NCI-H1048 (cell line): ENCODE data around the gene GPC1.

Experiments used
- DNase-seq: peaks from one replicate; lab custom pipeline; 2025; lab: John Stamatoyannopoulos, UW

GPC1 gene

DNA sequence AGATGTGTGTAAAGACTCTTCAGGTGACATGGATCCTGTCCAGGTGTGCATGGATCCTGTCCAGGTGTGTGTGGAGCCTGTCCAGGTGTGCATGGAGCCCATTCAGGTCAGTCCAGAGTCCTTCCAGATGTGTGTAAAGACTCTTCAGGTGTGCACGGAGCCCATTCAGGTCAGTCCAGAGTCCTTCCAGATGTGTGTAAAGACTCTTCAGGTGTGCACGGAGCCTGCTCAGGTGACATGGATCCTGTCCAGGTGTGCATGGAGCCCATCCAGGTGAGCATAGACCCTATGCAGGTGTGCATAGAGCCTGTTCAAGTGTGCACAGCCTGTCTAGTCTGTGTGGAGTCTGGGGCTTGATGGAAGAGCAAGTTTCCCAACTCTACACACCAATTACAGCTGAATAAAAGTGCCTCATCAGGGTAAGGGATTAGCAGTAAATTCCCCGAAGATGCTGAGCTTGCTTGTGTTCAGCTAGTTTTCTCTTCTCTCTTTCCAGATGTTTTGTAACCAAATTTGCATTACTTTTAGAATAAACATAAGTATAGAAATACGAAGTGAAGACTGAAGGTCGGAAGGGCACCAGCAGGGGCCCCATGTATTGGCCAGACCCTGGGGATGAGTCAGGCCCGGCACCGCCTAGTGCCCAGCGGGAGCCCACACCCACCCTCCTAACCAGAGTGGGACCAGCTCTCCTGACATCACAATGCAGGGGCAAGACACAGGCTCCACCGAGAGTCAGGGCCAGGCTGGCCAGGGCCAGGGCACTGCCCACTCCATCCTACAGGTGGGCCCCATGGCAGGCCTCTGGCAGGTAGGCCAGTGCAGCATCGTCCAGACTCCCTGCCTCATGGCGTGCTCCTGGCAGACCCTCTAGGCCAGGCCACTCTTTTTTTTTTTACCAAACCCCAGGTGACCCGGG, 38.6 kb upstream of the GPC1 start:
- DNase-seq, result no peak

- no peak for DNase-seq
Measured at GRCh38 chr2:240397542-240397916, 37.9 kb upstream of the GPC1 start.

- DNase-seq, result no peak
Measured at GRCh38 chr2:240397924-240398645, 37.4 kb upstream of the GPC1 start.

DNA sequence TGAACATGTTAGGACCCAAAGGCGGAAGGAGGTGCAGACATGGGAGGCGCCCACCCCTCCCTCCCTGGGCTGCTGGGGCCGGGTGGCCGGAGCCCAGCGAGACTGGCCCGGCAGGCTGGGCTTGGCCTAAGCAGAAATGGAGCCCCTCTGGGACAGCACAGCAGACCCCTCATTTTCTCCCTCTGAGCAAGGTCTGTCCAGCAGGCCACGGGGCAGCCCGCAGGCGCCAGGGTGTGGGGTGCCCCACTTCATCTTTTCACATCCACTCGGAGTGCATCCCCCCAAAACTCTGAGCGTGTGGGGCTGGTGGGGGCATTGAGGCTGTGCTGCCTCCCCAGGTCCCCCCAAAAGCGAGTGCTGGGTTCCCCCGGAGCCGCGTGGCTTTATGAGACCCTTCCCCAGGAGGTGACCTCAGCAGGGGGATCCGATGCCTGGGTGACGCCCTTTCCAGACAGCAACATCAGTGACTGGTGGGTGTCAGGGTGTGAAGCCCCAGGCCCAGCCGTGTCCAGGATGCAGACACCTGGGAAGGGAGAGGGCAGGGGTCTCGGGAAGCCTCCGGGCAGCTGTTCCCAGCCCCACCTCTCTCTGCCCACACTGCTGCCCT, 36.7 kb upstream of the GPC1 start:
- no peak for DNase-seq

DNA sequence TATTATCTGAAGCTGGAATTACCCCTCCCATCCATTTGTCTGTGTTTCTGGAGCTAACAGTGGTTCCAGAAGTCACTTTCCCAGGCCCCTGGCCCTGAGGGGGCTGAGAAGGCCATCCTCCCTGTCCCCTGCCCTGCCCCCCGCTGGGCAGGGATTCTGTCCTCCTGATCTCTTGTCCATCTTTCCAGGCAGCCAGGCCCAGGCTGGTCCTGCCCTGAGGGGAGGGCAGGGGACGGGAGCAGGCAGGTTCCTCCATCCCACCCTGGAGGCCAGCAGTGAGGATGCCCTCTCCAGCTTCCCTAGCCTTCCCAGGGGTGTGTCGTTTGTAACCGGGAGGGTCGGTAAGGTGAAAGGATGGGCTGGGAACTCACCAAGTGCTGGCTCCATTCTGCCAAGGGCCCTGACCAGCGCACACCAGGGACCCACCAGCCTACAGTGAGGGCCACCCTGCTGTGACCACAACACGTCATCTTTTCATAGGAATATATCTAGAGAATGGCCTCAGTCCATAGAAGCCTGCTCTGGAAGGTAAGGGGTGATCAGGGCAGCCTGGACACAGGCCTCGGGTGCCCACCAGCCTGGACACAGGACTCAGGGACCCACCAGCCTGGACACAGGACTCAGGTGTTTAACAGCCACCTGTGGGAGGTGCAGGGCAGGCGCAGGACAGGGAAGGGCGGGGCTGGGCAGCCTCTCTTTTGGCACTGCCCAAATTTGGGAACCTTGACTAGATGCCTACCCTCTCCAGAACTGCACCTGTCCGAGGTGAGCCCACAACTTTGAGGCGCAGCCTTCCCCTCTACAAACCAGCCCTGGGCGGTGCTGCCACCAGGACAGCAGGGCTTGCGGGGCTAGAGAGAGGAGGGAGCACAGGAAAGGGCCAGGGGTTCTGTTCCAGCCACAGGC, 35.8 kb upstream of the GPC1 start:
- no peak for DNase-seq

- DNase-seq, result no peak
Measured at GRCh38 chr2:240400371-240401161, 34.9 kb upstream of the GPC1 start.

DNA sequence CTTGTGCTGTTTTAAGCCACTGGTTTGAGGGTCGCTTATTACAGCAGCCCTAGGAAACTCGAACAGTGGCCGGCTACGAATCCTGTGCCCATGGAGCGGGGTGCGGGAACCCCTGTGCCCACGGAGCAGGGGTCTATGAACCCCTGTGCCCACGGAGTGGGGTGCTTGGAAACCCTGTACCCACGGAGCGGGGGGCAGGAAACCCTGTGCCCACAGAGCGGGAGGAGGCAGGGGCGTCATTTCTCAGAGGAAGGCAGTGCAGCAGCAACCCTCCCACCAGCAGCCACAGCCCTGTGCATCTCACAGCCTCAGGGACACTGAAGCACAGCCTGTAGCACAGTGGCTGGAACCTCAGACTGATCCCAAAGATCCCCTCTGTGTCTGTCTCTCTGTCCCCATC, 34.2 kb upstream of the GPC1 start:
- no peak for DNase-seq

DNA sequence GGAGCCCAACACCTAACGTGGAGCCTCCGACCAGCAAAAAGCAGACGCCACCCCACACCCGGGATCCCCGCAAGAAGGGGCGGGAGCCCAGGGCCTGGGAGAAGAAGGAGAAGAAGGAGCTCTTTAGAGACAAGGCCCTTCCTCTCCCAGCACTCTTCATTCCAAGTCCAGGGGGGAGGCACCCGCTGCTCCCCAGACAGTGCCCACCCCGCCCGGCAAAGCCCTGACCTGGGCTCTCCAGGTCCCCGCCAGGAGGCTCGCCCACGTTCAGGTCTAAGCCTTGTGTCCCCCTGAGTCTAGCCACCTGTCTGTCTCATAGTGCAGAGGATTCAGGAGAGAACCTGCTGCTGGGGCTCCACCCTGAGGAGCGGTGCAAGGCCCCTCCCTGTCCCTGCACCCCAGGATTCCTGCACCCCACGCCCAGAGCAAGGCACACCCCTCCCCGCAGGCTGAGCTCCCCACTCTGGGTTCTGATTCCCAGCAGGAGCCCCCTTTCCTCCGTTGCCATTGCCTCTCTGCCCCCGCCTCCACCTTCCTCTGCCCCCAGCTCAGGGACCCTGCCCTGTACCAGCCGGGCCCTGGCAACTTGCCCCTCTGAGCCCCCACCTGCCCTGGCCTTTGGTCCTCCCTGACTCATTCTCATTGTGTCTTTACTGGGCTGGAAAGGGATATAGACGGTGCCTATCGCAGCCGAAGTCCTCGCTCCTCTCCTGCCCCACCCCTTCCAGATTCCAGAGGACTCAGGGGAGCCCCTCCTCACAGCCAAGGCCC, 33.5 kb upstream of the GPC1 start:
- DNase-seq, result no peak

GRCh38 chr2:240402566-240403272, 32.7 kb upstream of the GPC1 start:
- no peak for DNase-seq

DNA sequence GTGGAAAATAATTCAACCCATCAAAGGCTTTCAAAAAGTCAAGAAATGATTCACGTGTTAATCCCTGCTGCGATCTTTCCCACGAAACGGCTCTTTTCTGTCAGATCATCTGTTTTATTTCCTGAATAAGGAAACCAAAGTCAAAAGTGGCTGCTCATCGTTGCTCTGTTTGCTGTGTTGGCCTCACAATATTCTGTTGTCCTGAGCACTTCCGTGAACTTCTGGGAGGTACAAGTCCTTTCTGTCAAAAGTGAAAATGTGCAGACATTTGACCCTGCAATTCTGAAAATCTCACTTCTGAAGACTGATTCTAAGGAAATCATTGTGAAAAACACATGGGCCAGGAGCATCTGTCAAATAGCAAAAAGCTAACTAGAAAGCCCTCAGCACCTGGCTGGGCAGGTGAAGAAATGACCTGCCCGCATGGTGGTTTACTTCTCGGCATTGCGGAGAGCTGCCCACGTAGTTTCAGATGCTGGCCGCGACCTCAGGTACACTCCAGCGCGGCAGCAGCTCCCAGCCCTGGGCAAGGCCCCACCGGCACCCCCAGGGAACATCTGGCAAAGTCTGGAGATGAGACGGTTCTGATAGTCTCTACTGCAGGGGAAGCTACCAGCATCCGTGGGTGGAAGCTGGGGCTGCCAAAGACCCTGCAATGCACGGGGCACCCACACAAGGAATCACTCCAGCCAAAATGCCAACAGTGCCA, 31.9 kb upstream of the GPC1 start:
- no peak for DNase-seq

- no peak for DNase-seq
Measured at GRCh38 chr2:240404174-240404852, 31.1 kb upstream of the GPC1 start.

DNA sequence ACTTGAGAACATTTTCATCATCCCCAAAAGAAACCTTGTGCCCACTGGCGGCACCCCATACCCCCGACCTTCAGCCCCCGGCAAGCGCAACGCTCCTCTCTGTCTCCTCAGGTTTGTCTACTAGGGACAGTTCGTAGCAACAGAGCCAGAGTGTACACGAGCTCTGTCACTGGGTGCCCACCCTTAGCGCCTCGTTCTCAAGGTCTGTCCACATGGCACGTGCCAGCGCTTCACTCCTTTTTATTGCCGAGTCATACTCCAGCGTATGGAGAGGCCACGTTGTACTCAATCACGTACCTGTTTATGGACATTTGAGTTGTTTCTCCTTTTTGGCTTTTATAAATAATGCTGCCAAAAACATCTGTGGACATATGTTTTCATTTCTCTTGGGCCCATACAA, 30.3 kb upstream of the GPC1 start:
- DNase-seq, result no peak

GRCh38 chr2:240405684-240406313, 29.7 kb upstream of the GPC1 start:
- no peak for DNase-seq

DNA sequence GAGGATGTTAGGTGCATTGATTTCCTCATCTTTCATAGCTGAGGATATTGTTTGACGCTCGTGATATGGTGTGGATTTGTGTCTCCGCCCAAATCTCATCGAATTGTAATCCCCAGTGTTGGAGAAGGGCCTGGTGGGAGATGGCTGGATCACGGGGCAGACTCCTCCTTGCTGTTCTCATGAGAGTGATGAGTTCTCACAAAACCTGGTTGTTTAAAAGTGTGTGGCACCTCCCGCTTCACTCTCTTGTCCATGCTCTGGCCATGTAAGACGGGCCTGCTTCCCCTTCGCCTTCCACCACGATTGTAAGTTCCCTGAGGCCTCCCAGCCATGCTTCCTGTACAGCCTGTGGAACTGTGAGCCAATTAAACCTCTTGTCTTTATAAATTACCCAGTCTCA, 28.4 kb upstream of the GPC1 start:
- DNase-seq, result no peak

GRCh38 chr2:240410004-240410403, 25.5 kb upstream of the GPC1 start:
- DNase-seq, result no peak

- no peak for DNase-seq
Measured at GRCh38 chr2:240410808-240411207, 24.7 kb upstream of the GPC1 start.

DNA sequence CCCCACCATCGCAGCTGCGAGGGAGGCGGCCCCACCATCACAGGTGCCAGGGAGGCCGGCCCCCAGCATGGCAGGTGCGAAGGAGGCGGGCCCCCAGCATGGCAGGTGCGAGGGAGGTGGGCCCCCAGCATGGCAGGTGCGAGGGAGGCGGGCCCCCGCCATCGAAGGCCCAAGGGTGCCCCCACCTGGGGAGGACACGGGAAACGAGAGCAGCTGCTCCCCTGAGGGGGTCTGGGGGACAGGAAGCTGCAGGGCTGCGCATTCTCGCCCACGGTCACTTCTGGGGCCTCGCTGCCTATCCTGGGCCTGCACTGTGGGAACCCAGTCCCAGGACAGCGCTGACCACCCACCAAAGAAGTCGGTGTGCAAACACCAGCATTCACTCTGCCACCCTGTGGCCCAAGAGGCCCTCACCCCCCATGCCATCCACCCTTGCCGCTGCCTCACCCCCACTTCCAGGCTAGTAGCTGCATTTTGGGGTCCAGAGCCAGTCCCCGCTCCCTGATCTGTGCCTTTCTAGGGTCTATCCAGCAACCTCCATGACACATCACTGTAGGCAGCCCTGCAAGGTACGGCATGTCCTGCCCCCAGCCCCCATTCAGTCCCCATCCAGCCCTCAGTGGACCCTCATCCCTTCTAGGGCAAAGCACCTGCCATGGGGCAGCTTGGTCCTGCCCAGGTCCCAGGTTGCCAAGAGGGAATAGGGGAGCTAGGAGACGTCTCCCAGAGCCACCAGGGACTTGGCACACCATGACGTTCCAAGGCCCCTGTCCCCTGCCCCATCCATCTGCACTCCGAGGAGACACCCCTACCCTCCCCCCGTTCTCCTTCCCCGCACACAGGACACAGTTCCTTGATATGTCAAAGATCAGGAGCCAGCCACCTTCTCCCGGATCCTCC, 24.0 kb upstream of the GPC1 start:
- DNase-seq, result no peak
